ENCODE measurements around the gene ARHGAP19.

The ARHGAP19 gene

GRCh38 chr10:97226398-97226797, 66.0 kb downstream of the ARHGAP19 start:
- Histone ChIP-seq H3K27me3 (ENCODE audit: insufficient read depth, low read length, poor library complexity) (no peaks in the 10 kb centered on the region), H3K9ac (ENCODE audit: low read depth, low read length) (no peak overlapping the region), H3K79me2 (ENCODE audit: insufficient read depth, low read length) (no peaks in the 10 kb centered on the region), H3K4me2 (ENCODE audit: insufficient read depth, low read length) (no peak overlapping the region), H2AFZ (ENCODE audit: low read depth, low read length) (no peak overlapping the region), H3K27ac (ENCODE audit: low read length) (no peak overlapping the region), H4K20me1 (ENCODE audit: insufficient read depth, low read length) (no peaks in the 10 kb centered on the region), H3K4me3 (ENCODE audit: low read depth in 1 of 2, low read length in 2 of 2) (no peak overlapping the region), H3K9me3 (ENCODE audit: insufficient read depth, low read length, severe bottlenecking) (no peaks in the 10 kb centered on the region), H3K36me3 (ENCODE audit: insufficient read depth, low read length) (peaks cover 82% of the 10 kb centered on the region), H3K4me1 (ENCODE audit: insufficient read depth, low read length) (no peaks in the 10 kb centered on the region)
- TF ChIP-seq EZH2 (IDR thresholded peaks at IDR 0.05; ENCODE audit: borderline replicate concordance, low read depth, low read length, severe bottlenecking) (no peak), CTCF (IDR thresholded peaks at IDR 0.05; ENCODE audit: borderline replicate concordance, extremely low read depth, low read length, poor library complexity, severe bottlenecking) (no peak)
- no peak for DNase-seq
- no peak for ATAC-seq (ENCODE audit: insufficient read depth, low read depth)

DNA sequence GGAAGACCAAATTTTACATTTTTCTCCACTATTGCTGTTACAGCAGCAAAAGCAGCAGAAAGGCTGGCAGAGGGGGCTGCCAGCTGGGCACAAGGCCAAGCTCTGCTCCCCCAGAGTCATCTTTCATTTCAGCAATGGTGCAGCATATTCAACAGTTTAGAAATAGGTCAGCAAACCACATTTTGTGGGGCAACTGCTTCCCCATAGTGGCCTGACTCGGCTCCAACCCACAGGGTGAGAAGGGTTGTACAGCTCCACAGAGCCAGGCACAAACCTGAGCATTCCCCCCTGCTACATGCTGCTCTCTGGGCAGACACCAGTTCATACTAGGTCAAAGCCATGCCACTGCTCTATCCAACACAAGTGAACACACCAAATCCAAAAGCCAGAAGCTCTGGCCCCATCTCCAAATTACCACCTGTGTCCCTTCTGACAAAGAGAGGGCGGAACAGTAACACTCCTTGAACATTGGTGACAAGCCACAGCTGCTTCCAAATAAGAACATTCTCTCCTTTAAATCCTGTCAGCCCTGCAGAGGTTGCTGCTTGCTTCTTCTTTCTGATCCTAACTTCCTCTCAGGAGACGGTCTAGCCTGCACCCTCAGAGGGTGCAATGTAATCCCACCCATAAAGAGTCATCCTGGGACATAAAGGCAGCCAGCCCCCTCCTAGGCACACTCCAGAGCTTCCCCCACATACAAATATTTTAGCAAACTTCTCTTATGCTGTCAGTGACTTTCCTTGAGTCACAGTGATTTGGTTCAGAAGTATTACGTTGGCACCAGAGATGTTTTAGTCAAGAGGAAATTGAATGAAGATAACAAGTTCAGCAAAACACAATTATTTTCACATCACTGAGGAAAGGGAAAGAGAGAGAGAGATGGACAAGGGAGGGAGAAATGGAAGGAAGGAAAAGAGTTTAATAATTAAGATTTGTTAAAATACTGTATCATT, 67.7 kb downstream of the ARHGAP19 start:
- Histone ChIP-seq H3K9ac (ENCODE audit: low read depth, low read length) (no peak overlapping the region), H3K4me2 (ENCODE audit: insufficient read depth, low read length) (no peak overlapping the region), H3K79me2 (ENCODE audit: insufficient read depth, low read length) (no peaks in the 10 kb centered on the region), H3K4me3 (ENCODE audit: low read depth in 1 of 2, low read length in 2 of 2) (no peak overlapping the region), H3K4me1 (ENCODE audit: insufficient read depth, low read length) (no peaks in the 10 kb centered on the region), H3K27ac (ENCODE audit: low read length) (no peak overlapping the region), H4K20me1 (ENCODE audit: insufficient read depth, low read length) (no peaks in the 10 kb centered on the region), H3K9me3 (ENCODE audit: insufficient read depth, low read length, severe bottlenecking) (no peaks in the 10 kb centered on the region), H3K27me3 (ENCODE audit: insufficient read depth, low read length, poor library complexity) (no peaks in the 10 kb centered on the region), H3K36me3 (ENCODE audit: insufficient read depth, low read length) (peaks cover 81% of the 10 kb centered on the region), H2AFZ (ENCODE audit: low read depth, low read length) (no peak overlapping the region)
- TF ChIP-seq EZH2 (IDR thresholded peaks at IDR 0.05; ENCODE audit: borderline replicate concordance, low read depth, low read length, severe bottlenecking) (no peak), CTCF (IDR thresholded peaks at IDR 0.05; ENCODE audit: borderline replicate concordance, extremely low read depth, low read length, poor library complexity, severe bottlenecking) (no peak)
- no peak for DNase-seq
- ATAC-seq (ENCODE audit: insufficient read depth, low read depth), result no peak

GRCh38 chr10:97222326-97222961, 70.0 kb downstream of the ARHGAP19 start:
- no peak overlapping the region for H3K9ac ChIP-seq (ENCODE audit: low read depth, low read length)

More at GRCh38 chr10:97222326-97222961, 70.0 kb downstream of the ARHGAP19 start:
- ATAC-seq (ENCODE audit: insufficient read depth, low read depth), result no peak
- Histone ChIP-seq H3K4me1 (ENCODE audit: insufficient read depth, low read length) (no peaks in the 10 kb centered on the region), H3K27me3 (ENCODE audit: insufficient read depth, low read length, poor library complexity) (no peaks in the 10 kb centered on the region), H3K36me3 (ENCODE audit: insufficient read depth, low read length) (peaks cover 59% of the 10 kb centered on the region), H3K27ac (ENCODE audit: low read length) (no peak overlapping the region), H3K79me2 (ENCODE audit: insufficient read depth, low read length) (no peaks in the 10 kb centered on the region), H4K20me1 (ENCODE audit: insufficient read depth, low read length) (no peaks in the 10 kb centered on the region), H2AFZ (ENCODE audit: low read depth, low read length) (no peak overlapping the region), H3K4me3 (ENCODE audit: low read depth in 1 of 2, low read length in 2 of 2) (no peak overlapping the region), H3K9me3 (ENCODE audit: insufficient read depth, low read length, severe bottlenecking) (no peaks in the 10 kb centered on the region), H3K4me2 (ENCODE audit: insufficient read depth, low read length) (no peak overlapping the region)
- no peak for DNase-seq
- TF ChIP-seq EZH2 (IDR thresholded peaks at IDR 0.05; ENCODE audit: borderline replicate concordance, low read depth, low read length, severe bottlenecking) (no peak), CTCF (IDR thresholded peaks at IDR 0.05; ENCODE audit: borderline replicate concordance, extremely low read depth, low read length, poor library complexity, severe bottlenecking) (no peak)
